Memory B cell (primary cell): ENCODE measurements around the gene ZNF710.
A peak's percentile ranks its signal among the peaks of the same experiment; 100 is the strongest.
"Not testable (repeated sequence)": the region's sequence is repeated elsewhere in the genome, so short reads cannot be mapped to it uniquely, and the experiment has no call there.

Experiments used
- ATAC-seq: fragments of 150-1000 bp; cut with Tn5 transposase; 2 replicates; pipeline ENCODE4 v1.10.0; 2021; ENCODE audit warnings: low read depth, mild to moderate bottlenecking, moderate library complexity
- DNase-seq, 2 donors: peaks; one replicate each; pipeline ENCODE4 v3.0.0; 2022; ENCODE audit warnings: low spot score in 2 of 2
- H3K27ac Mint-ChIP-seq: one replicate; pipeline ENCODE4 v1.8.0; 2022; ENCODE audit warnings: mild to moderate bottlenecking, moderate library complexity, mixed read lengths
- H3K27me3 Mint-ChIP-seq: one replicate; pipeline ENCODE4 v1.8.0; 2022; ENCODE audit warnings: mixed read lengths
- H3K36me3 Mint-ChIP-seq: one replicate; pipeline ENCODE4 v1.8.0; 2022; ENCODE audit warnings: mild to moderate bottlenecking, mixed read lengths
- H3K4me1 Mint-ChIP-seq: one replicate; pipeline ENCODE4 v1.8.0; 2022; ENCODE audit warnings: mixed read lengths
- H3K4me3 Mint-ChIP-seq: one replicate; pipeline ENCODE4 v1.8.0; 2022; ENCODE audit warnings: mild to moderate bottlenecking, moderate library complexity, mixed read lengths
- H3K9me3 Mint-ChIP-seq: one replicate; pipeline ENCODE4 v1.8.0; 2022; ENCODE audit warnings: mixed read lengths

The ZNF710 gene

DNA sequence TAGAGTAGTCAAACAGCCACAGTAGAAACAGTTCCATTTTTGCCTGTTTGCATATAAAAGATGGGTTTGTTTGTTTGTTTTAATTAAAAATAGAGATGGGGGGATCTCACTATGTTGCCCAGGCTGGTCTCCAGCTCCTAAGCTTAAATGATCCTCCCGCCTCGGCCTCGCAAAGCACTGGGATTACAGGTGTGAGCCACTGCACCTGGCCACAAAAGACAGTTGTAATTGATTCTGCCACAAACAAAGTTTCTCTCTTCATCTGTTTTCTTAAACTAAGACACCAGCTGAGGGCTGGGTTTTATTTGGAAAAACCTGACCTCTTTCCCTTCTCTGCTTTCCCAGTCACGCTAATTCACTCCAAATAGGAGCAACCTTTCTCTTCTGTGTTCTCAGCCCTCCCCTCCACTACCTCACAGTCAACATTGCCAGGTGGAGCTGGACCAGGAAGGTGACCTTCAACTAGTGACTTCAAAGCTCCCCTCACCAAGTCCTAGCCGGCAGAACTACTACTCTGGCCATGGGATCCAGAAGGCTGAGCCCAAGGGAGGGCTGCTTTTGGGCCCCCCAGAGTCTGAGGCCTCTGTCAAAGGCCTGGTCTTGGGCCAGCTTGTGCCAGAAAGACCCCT is 102.7 kb downstream of the ZNF710 start:
- DNase-seq (no peak), ATAC-seq (no peak)
- Mint-ChIP-seq H3K36me3 (no peaks in the 10 kb centered on the region), H3K4me1 (peaks cover 29% of the 10 kb centered on the region), H3K9me3 (no peaks in the 10 kb centered on the region), H3K27me3 (peaks cover 1% of the 10 kb centered on the region), H3K4me3 (peak overlapping the region; percentile 84), H3K27ac (peak overlapping the region; percentile 60)

- Mint-ChIP-seq H3K4me1 (peaks cover 23% of the 10 kb centered on the region), H3K4me3 (no peak overlapping the region), H3K36me3 (no peaks in the 10 kb centered on the region), H3K9me3 (no peaks in the 10 kb centered on the region), H3K27ac (no peak overlapping the region), H3K27me3 (peaks cover 1% of the 10 kb centered on the region)
- DNase-seq (no peak), ATAC-seq (no peak)
These were observed 103.4 kb downstream of the ZNF710 start for GRCh38 chr15:90104551-90104950.

- ATAC-seq (no peak), DNase-seq (no peak)
- Mint-ChIP-seq H3K4me1 (peaks cover 15% of the 10 kb centered on the region), H3K36me3 (no peaks in the 10 kb centered on the region), H3K4me3 (no peak overlapping the region), H3K27ac (no peak overlapping the region), H3K9me3 (no peaks in the 10 kb centered on the region), H3K27me3 (peaks cover 1% of the 10 kb centered on the region)
These were observed 104.4 kb downstream of the ZNF710 start for GRCh38 chr15:90105521-90105920.

DNA sequence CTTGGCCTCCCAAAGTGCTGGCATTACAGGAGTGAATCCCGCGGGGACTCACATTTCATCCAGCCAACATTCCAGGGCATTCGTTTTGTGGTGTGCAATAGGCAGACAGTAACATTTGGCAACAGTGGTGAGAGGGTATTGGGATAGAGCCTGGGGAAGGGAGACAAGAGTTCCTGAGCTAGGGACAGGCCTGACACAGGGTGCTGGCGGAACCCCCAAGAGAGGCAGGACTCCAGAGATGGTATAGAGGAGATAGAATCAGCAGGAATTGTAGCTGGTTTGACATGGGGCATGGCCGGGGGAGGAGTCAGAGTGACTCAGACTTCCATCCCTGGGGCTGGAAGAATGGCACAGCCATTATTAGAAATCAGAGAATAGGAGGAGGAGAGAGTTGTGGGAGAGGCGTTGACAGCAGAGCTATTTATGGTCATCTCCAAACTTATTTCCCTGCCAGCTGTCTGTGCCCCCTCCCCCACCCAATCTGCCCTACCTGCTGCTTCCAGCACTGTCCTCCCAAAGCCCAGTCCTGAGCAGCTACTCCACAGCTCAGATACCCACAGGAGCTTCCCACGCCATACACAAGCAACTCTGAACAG is 105.5 kb downstream of the ZNF710 start:
- Mint-ChIP-seq H3K27ac (no peak overlapping the region), H3K36me3 (no peaks in the 10 kb centered on the region), H3K27me3 (peaks cover 1% of the 10 kb centered on the region), H3K9me3 (no peaks in the 10 kb centered on the region), H3K4me1 (peaks cover 7% of the 10 kb centered on the region), H3K4me3 (no peak overlapping the region)
- DNase-seq = no peak
- no peak for ATAC-seq

GRCh38 chr15:90108038-90108437 is 106.9 kb downstream of the ZNF710 start:
- H3K27me3 Mint-ChIP-seq, H3K4me3 Mint-ChIP-seq, H3K27ac Mint-ChIP-seq, ATAC-seq, H3K9me3 Mint-ChIP-seq, DNase-seq, H3K4me1 Mint-ChIP-seq, H3K36me3 Mint-ChIP-seq: not testable (repeated sequence)

- H3K27ac Mint-ChIP-seq, H3K4me3 Mint-ChIP-seq: not testable (repeated sequence)
These were observed 108.1 kb downstream of the ZNF710 start for GRCh38 chr15:90109163-90109751.

DNA sequence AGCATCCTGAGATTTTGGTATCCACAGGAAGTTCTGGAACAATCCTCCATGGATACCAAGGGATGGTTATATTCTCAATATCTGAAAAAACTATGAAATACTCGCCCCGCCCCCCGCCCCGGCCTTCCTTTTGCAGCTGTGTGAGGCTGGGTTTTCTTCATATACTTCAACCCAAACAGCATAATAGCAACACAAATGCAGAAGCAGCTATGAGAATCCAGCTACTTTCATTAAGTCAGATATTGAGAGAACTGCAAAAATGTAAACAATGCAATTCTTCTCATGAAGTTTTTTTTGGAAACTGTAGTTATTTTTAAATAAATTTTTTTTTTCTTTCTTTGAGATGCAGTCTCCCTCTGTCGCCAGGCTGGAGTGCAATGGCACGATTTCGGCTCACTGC is 112.0 kb downstream of the ZNF710 start:
- Mint-ChIP-seq H3K27ac (no peak overlapping the region), H3K4me1 (no peaks in the 10 kb centered on the region), H3K4me3 (no peak overlapping the region), H3K27me3 (no peaks in the 10 kb centered on the region), H3K36me3 (no peaks in the 10 kb centered on the region), H3K9me3 (peaks cover 1% of the 10 kb centered on the region)
- DNase-seq = no peak
- no peak for ATAC-seq

More at GRCh38 chr15:90109163-90109751, 108.1 kb downstream of the ZNF710 start:
- not testable (repeated sequence) for H3K9me3 Mint-ChIP-seq, DNase-seq, ATAC-seq, H3K36me3 Mint-ChIP-seq, H3K27me3 Mint-ChIP-seq, H3K4me1 Mint-ChIP-seq

GRCh38 chr15:90114451-90114901 is 113.4 kb downstream of the ZNF710 start:
- no peaks in the 10 kb centered on the region for H3K36me3 Mint-ChIP-seq
- DNase-seq (no peak), ATAC-seq (no peak)
- no peak overlapping the region for H3K27ac Mint-ChIP-seq
- H3K9me3 Mint-ChIP-seq = peaks cover 1% of the 10 kb centered on the region
- no peaks in the 10 kb centered on the region for H3K27me3 Mint-ChIP-seq
- H3K4me3 Mint-ChIP-seq = no peak overlapping the region
- no peaks in the 10 kb centered on the region for H3K4me1 Mint-ChIP-seq

DNA sequence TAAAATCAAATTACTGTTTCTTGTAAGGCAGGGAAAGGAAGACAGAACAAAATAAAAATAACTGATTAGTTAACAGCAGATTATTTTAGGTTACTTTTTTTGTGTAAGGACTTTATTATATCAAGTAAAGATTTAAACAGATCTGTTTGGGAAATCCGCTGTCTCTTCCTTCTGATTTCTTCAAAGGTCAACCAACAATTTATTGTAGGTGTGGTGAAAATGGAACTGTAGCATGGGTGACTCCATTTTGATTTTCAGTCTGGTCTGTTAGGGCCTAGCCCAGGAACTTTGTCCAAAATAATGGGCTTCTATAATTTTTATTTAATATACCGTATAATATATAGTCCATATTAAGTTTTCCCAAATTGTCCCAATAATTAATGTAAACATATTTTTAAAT is 114.7 kb downstream of the ZNF710 start:
- Mint-ChIP-seq H3K4me3 (no peak overlapping the region), H3K4me1 (no peaks in the 10 kb centered on the region), H3K27ac (no peak overlapping the region), H3K36me3 (no peaks in the 10 kb centered on the region), H3K9me3 (peaks cover 1% of the 10 kb centered on the region), H3K27me3 (no peaks in the 10 kb centered on the region)
- no peak for DNase-seq
- no peak for ATAC-seq

DNA sequence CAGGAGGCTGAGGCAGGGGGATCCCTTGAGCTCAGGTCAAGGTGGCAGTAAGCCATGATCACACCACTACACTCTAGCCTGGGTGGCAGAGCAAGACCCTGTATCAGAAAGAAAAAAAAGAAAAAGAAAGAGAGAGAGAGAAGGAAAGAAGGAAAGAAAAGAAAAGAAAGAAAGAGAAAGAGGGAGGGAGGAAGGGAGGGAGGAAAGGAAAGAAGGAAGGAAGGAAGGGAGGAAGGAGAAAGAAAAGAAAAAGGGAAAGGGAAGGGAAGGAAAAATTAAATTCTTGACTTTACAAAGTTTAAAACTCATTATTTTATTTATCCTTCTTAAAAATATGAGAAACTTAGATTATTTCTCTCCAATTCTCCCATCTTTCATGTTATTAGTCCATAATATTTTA is 118.2 kb downstream of the ZNF710 start:
- Mint-ChIP-seq H3K27me3 (no peaks in the 10 kb centered on the region), H3K4me3 (no peak overlapping the region), H3K36me3 (no peaks in the 10 kb centered on the region), H3K4me1 (no peaks in the 10 kb centered on the region), H3K27ac (no peak overlapping the region), H3K9me3 (no peaks in the 10 kb centered on the region)
- ATAC-seq = no peak
- no peak for DNase-seq

- DNase-seq (no peak), ATAC-seq (no peak)
- Mint-ChIP-seq H3K27ac (no peak overlapping the region), H3K27me3 (no peaks in the 10 kb centered on the region), H3K9me3 (no peaks in the 10 kb centered on the region), H3K36me3 (no peaks in the 10 kb centered on the region), H3K4me1 (no peaks in the 10 kb centered on the region), H3K4me3 (no peak overlapping the region)
These were observed 120.0 kb downstream of the ZNF710 start for GRCh38 chr15:90121086-90121485.

- ATAC-seq = no peak
- no peak overlapping the region for H3K4me3 Mint-ChIP-seq
- H3K27ac Mint-ChIP-seq = no peak overlapping the region
- no peaks in the 10 kb centered on the region for H3K4me1 Mint-ChIP-seq
- no peak for DNase-seq
- peaks cover 4% of the 10 kb centered on the region for H3K27me3 Mint-ChIP-seq
- no peaks in the 10 kb centered on the region for H3K36me3 Mint-ChIP-seq
- no peaks in the 10 kb centered on the region for H3K9me3 Mint-ChIP-seq
These were observed 123.4 kb downstream of the ZNF710 start for GRCh38 chr15:90124507-90124906.

- DNase-seq (no peak), ATAC-seq (no peak)
- Mint-ChIP-seq H3K27me3 (peaks cover 4% of the 10 kb centered on the region), H3K4me3 (no peak overlapping the region), H3K4me1 (no peaks in the 10 kb centered on the region), H3K36me3 (no peaks in the 10 kb centered on the region), H3K9me3 (no peaks in the 10 kb centered on the region), H3K27ac (no peak overlapping the region)
These were observed 124.9 kb downstream of the ZNF710 start for GRCh38 chr15:90126022-90126421.

GRCh38 chr15:90126596-90127435 is 125.7 kb downstream of the ZNF710 start:
- no peak for DNase-seq
- Mint-ChIP-seq H3K27ac (no peak overlapping the region), H3K4me1 (peaks cover 4% of the 10 kb centered on the region), H3K27me3 (peaks cover 4% of the 10 kb centered on the region), H3K9me3 (no peaks in the 10 kb centered on the region), H3K4me3 (no peak overlapping the region), H3K36me3 (no peaks in the 10 kb centered on the region)
- ATAC-seq = no peak
